ENCODE results near the gene SAP25. TPM values are rescaled to one million over a fixed set of nuclear protein-coding genes. Genes with fewer than 3 reads are reported as not detected.

Gene SAP25
- polyA plus RNA-seq, 1 donor from 2014 or later = 0.52 TPM

- Histone ChIP-seq H3K4me2 (ENCODE audit: low read length) (no peak overlapping the region), H3K4me3 (ENCODE audit: low read length) (no peak overlapping the region), H3K79me2 (replicated peaks; ENCODE audit: insufficient read depth, low read length) (peaks cover 4% of the 10 kb centered on the region), H3K27me3 (ENCODE audit: insufficient read depth, low read depth, low read length) (peaks cover 16% of the 10 kb centered on the region), H3K36me3 (ENCODE audit: insufficient read depth, low read length) (no peaks in the 10 kb centered on the region), H2AFZ (ENCODE audit: low read depth, low read length) (no peak overlapping the region), H3K9ac (ENCODE audit: low read length) (no peak overlapping the region), H3F3A (ENCODE audit: insufficient read depth, low read length, poor library complexity, severe bottlenecking) (no peaks in the 10 kb centered on the region), H4K20me1 (ENCODE audit: insufficient read depth) (no peaks in the 10 kb centered on the region), H3K9me2 (ENCODE audit: insufficient read depth, low read length) (no peaks in the 10 kb centered on the region), H3K27ac (ENCODE audit: low read length) (no peak overlapping the region), H3K9me3 (ENCODE audit: low read length) (no peaks in the 10 kb centered on the region)
- TF ChIP-seq POLR2AphosphoS5 (IDR thresholded peaks at IDR 0.05) (no peak), TAF1 (IDR thresholded peaks at IDR 0.05; ENCODE audit: low read depth) (no peak), CTCF (IDR thresholded peaks at IDR 0.05; ENCODE audit: poor library complexity, severe bottlenecking) (no peak), EZH2 (IDR thresholded peaks at IDR 0.05; ENCODE audit: borderline replicate concordance, insufficient read depth, low read length, poor library complexity, severe bottlenecking) (no peak), SMC3 (conservative IDR thresholded peaks at IDR 0.05; ENCODE audit: poor library complexity) (no peak), MXI1 (conservative IDR thresholded peaks at IDR 0.05; ENCODE audit: poor library complexity, severe bottlenecking) (no peak), RAD21 (conservative IDR thresholded peaks at IDR 0.05) (no peak), EP300 (conservative IDR thresholded peaks at IDR 0.05; ENCODE audit: poor library complexity, severe bottlenecking) (no peak), REST (IDR thresholded peaks at IDR 0.05; ENCODE audit: borderline replicate concordance) (no peak)
Observed at GRCh38 chr7:100609958-100610357, 36.3 kb upstream of the SAP25 start.

GRCh38 chr7:100607111-100607510 is 33.4 kb upstream of the SAP25 start:
- Histone ChIP-seq H3K36me3 (ENCODE audit: insufficient read depth, low read length) (no peaks in the 10 kb centered on the region), H3K9me3 (ENCODE audit: low read length) (no peaks in the 10 kb centered on the region), H3K4me3 (ENCODE audit: low read length) (no peak overlapping the region), H3K9ac (ENCODE audit: low read length) (no peak overlapping the region), H3K9me2 (ENCODE audit: insufficient read depth, low read length) (no peaks in the 10 kb centered on the region), H3K27ac (ENCODE audit: low read length) (no peak overlapping the region), H3K4me2 (ENCODE audit: low read length) (no peak overlapping the region), H4K20me1 (ENCODE audit: insufficient read depth) (no peaks in the 10 kb centered on the region), H3K27me3 (ENCODE audit: insufficient read depth, low read depth, low read length) (peaks cover 34% of the 10 kb centered on the region), H3K79me2 (replicated peaks; ENCODE audit: insufficient read depth, low read length) (no peaks in the 10 kb centered on the region), H3F3A (ENCODE audit: insufficient read depth, low read length, poor library complexity, severe bottlenecking) (no peaks in the 10 kb centered on the region), H2AFZ (ENCODE audit: low read depth, low read length) (no peak overlapping the region)
- TF ChIP-seq TAF1 (IDR thresholded peaks at IDR 0.05; ENCODE audit: low read depth) (no peak), CTCF (IDR thresholded peaks at IDR 0.05; ENCODE audit: poor library complexity, severe bottlenecking) (no peak), EZH2 (IDR thresholded peaks at IDR 0.05; ENCODE audit: borderline replicate concordance, insufficient read depth, low read length, poor library complexity, severe bottlenecking) (no peak), MXI1 (conservative IDR thresholded peaks at IDR 0.05; ENCODE audit: poor library complexity, severe bottlenecking) (no peak), SMC3 (conservative IDR thresholded peaks at IDR 0.05; ENCODE audit: poor library complexity) (no peak), RAD21 (conservative IDR thresholded peaks at IDR 0.05) (no peak), REST (IDR thresholded peaks at IDR 0.05; ENCODE audit: borderline replicate concordance) (no peak), EP300 (conservative IDR thresholded peaks at IDR 0.05; ENCODE audit: poor library complexity, severe bottlenecking) (no peak), POLR2AphosphoS5 (IDR thresholded peaks at IDR 0.05) (no peak)
